ENCODE measurements around the gene GNAQ. TPM values are rescaled to one million over a fixed set of nuclear protein-coding genes. Genes with fewer than 3 reads are reported as not detected.
A peak's percentile ranks its signal among the peaks of the same experiment; 100 is the strongest.

The GNAQ gene
- total and polyA plus RNA-seq, 2 experiments from 2014 or later = 21.1 to 32.8 TPM

DNA sequence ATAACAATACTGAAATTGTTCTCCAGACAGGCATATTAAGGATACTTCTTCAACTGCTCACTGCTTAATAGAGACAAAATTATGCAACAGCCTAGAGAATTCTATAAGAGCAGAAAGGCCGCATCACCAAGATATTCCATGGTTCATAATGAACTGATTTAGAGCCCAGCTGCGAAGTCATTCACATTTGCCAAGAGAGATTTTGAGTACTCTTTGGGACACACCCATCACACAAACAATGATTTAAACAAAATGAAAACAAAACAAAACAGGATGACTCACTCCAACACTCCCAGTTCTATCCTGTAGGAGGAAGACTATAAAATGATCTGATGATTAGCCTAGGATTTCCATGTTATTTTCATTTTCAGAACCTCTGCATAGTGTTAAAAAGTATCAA, 237.8 kb downstream of the GNAQ start:
- Histone ChIP-seq H3K27me3 (no peaks in the 10 kb centered on the region), H3K36me3 (no peaks in the 10 kb centered on the region), H3K4me3 (no peak overlapping the region), H3K27ac (no peak overlapping the region), H3K4me1 (ENCODE audit: low read depth) (peaks cover 5% of the 10 kb centered on the region), H3K9me3 (ENCODE audit: low read depth) (no peaks in the 10 kb centered on the region)
- no peak for TF ChIP-seq CTCF (IDR thresholded peaks at IDR 0.05; ENCODE audit: low read depth, low read length)
- peak in 1 of 2 donors; percentile 22 for DNase-seq (ENCODE audit: low read depth in 1 of 2, low spot score in 1 of 2)

DNA sequence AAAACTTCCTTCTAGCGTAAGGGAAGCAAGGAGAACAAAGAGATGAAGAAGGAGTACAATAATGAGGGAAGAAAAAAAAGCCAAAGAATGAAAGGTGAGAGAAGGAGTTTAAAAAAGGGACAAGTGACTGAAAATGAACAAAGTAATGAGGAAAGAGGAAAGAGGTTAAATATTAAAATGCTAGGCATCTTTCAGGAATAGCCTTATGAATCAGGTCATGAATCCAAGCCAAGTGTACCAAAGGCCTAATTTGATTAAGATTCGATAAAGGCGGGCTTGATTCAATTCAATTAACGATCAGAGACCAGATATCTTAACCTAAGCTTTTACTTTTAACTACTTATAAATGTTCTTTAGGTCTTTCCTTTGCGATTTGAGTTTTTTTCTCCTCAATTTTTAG, 241.7 kb downstream of the GNAQ start:
- Histone ChIP-seq H3K4me1 (ENCODE audit: low read depth) (peaks cover 1% of the 10 kb centered on the region), H3K4me3 (no peak overlapping the region), H3K27me3 (no peaks in the 10 kb centered on the region), H3K27ac (no peak overlapping the region), H3K9me3 (ENCODE audit: low read depth) (no peaks in the 10 kb centered on the region), H3K36me3 (no peaks in the 10 kb centered on the region)
- no peak for DNase-seq (ENCODE audit: low read depth in 1 of 2, low spot score in 1 of 2)
- no peak for TF ChIP-seq CTCF (IDR thresholded peaks at IDR 0.05; ENCODE audit: low read depth, low read length)

DNA sequence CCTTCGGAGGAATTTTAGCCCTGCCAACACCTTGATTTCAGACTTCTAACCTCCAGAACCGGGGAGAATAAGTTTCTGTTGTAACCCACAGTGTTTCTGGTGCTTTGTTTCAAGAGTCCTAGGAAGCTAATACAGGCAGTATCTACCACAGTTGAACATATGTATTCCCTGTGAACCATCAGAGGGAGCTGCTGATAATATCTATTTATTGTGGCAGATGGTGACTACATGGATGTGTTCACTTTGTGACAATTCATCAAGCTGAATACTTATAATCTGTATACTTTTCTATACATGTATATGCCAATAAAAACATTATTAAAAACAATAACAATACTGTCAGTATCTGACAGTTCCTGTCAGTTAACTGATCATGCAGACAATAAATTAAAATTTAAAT, 246.3 kb downstream of the GNAQ start:
- Histone ChIP-seq H3K36me3 (no peaks in the 10 kb centered on the region), H3K9me3 (ENCODE audit: low read depth) (no peaks in the 10 kb centered on the region), H3K4me3 (no peak overlapping the region), H3K4me1 (ENCODE audit: low read depth) (no peaks in the 10 kb centered on the region), H3K27ac (no peak overlapping the region), H3K27me3 (no peaks in the 10 kb centered on the region)
- no peak for DNase-seq (ENCODE audit: low read depth in 1 of 2, low spot score in 1 of 2)
- TF ChIP-seq CTCF (IDR thresholded peaks at IDR 0.05; ENCODE audit: low read depth, low read length) = no peak

GRCh38 chr9:77783518-77783917, 248.1 kb downstream of the GNAQ start:
- Histone ChIP-seq H3K27ac (no peak overlapping the region), H3K4me3 (no peak overlapping the region), H3K27me3 (no peaks in the 10 kb centered on the region), H3K9me3 (ENCODE audit: low read depth) (no peaks in the 10 kb centered on the region), H3K4me1 (ENCODE audit: low read depth) (no peaks in the 10 kb centered on the region), H3K36me3 (no peaks in the 10 kb centered on the region)
- DNase-seq (ENCODE audit: low read depth in 1 of 2, low spot score in 1 of 2) = peak in 1 of 2 donors; percentile 36
- TF ChIP-seq CTCF (IDR thresholded peaks at IDR 0.05; ENCODE audit: low read depth, low read length) = no peak

DNA sequence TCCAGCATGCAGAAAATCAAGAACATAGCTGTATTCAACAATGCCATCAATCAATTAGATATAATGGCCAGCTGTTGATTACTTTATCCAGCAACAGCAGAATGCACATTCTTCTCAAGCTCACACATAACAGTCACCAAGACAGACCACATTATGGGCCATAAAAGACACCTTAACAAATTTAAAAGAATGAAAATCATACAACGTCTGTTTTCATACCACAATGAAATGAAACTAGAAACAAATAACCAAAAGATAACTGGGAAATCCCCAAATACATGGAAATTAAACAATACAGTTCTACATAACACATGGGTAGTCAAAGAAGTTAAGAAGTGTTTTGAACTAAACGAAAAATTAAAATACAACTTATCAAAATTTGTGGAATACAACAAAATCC, 252.6 kb downstream of the GNAQ start:
- Histone ChIP-seq H3K36me3 (no peaks in the 10 kb centered on the region), H3K4me1 (ENCODE audit: low read depth) (no peaks in the 10 kb centered on the region), H3K27me3 (no peaks in the 10 kb centered on the region), H3K4me3 (no peak overlapping the region), H3K27ac (no peak overlapping the region), H3K9me3 (ENCODE audit: low read depth) (no peaks in the 10 kb centered on the region)
- no peak for TF ChIP-seq CTCF (IDR thresholded peaks at IDR 0.05; ENCODE audit: low read depth, low read length)
- DNase-seq (ENCODE audit: low read depth in 1 of 2, low spot score in 1 of 2) = no peak

DNA sequence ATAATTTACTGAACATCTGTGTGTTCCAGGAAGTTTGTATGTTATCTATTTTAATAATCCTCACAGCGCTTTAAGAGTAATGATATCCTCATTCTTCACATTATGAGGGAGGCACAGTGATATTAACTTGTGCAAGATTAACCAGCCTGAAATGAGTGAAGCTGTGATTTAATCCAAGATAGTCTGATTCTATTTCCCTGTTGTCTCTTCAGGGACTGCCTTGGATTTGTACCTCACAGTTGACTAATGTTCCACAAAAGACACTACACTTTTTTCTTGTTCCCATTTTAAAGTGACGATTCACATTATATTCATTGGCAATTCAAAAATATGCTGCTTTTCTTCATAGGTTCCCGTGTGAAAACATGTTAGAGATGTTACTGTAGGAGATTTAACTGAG, 258.2 kb downstream of the GNAQ start:
- H3K4me1 ChIP-seq (ENCODE audit: low read depth) = no peaks in the 10 kb centered on the region
- H3K27ac ChIP-seq = no peak overlapping the region
- no peaks in the 10 kb centered on the region for H3K27me3 ChIP-seq
- no peak overlapping the region for H3K4me3 ChIP-seq
- no peaks in the 10 kb centered on the region for H3K36me3 ChIP-seq
- H3K9me3 ChIP-seq (ENCODE audit: low read depth) = no peaks in the 10 kb centered on the region
- no peak for DNase-seq (ENCODE audit: low read depth in 1 of 2, low spot score in 1 of 2)
- no peak for TF ChIP-seq CTCF (IDR thresholded peaks at IDR 0.05; ENCODE audit: low read depth, low read length)

Measured in cardiac muscle cell (in vitro differentiated cells and primary cell).